Measurements from ENCODE around the gene KIFC1. TPM values are rescaled to one million over a fixed set of nuclear protein-coding genes. Genes with fewer than 3 reads are reported as not detected.
A peak's percentile ranks its signal among the peaks of the same experiment; 100 is the strongest.

KIFC1 gene
- total and polyA plus RNA-seq, 9 of the 15 experiments (the other 6 are each of a cell fraction or from before 2014, with no cell fraction given), result 1.3 to 95.2 (median 76.9) TPM

DNA sequence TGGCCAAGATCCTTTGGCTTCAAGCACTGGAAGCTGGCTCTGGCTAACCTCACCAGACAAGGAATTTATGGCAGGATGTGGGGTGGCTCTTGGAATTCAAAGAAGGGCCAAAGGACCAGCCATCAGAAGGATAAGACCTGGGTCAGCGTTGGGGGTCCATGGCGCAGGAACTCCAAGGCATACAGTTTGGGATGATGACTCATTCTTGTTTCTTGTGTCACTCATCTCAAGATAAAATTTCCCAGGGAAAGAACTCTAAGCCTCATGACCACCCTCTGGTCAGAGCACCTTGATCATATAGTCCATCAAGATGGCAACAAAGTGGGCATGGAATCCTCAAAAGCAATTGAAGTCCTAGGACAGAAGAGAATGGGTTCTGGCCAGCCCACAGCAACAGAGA is 67.6 kb downstream of the KIFC1 start:
- DNase-seq (ENCODE audit: extremely low read depth in 1 of 4, low spot score in 3 of 4) (peak in 1 of 4 experiments; percentile 9), FAIRE-seq (no peak), ATAC-seq (no peak)
- ChIA-PET POLR2A (interaction anchor here (0.5 to 1.3 kb wide), 8 partner anchors 8 to 188 kb away, joined by 3 to 8 read pairs (median 3); partner anchors contain the start of genes RPS18 and VPS52), CTCF (ENCODE audit: low intra/inter-chr PET ratio) (no interaction called here)
- no TSS peak for BruUV-seq (replicated peaks)
- no peaks in the 10 kb centered on the region for H3K9me3 ChIP-seq (replicated peaks; ENCODE audit: control insufficient read depth, insufficient read depth, low read depth, low read length)
- H3K27ac ChIP-seq (ENCODE audit: extremely low read depth, low read depth, low read length), result no peak overlapping the region
- H3K9ac ChIP-seq (ENCODE audit: insufficient read depth in 1 of 2, low read depth in 2 of 2, low read length in 2 of 2), result no peak overlapping the region
- H3K4me3 ChIP-seq, result no peak overlapping the region
- 17% methylated on average over 2 of the region's 2 CpGs for WGBS (ENCODE audit: insufficient coverage, low coverage, missing lambda C conversion rate)
- peaks cover 14 to 16% of the 10 kb centered on the region in 2 experiments; a peak in 4 of 5 replicates for H3K4me1 ChIP-seq (replicated peaks in 1 of 2; ENCODE audit: control insufficient read depth in 2 of 2, insufficient read depth in 2 of 2, low read length in 2 of 2)
- H3K27me3 ChIP-seq (ENCODE audit: control insufficient read depth in 2 of 2, insufficient read depth in 2 of 2, low read length in 2 of 2), result no peaks in the 10 kb centered on the region
- H3K36me3 ChIP-seq (ENCODE audit: control insufficient read depth, insufficient read depth, low read length), result peaks cover 27% of the 10 kb centered on the region
- intact Hi-C loops (cut with micrococcal nuclease) (no loop called here), in situ Hi-C loops (cut with MboI) (no loop called here)
- no peak overlapping the region for H3K4me2 ChIP-seq (ENCODE audit: insufficient read depth, low read length)
- H3K9me1 ChIP-seq (ENCODE audit: control insufficient read depth, insufficient read depth, low read length), result no peaks in the 10 kb centered on the region
- no peaks in the 10 kb centered on the region for H4K20me1 ChIP-seq (replicated peaks; ENCODE audit: control insufficient read depth, insufficient read depth, low read length)
- H2AFZ ChIP-seq (ENCODE audit: low read depth, low read length), result no peak overlapping the region
- H3K79me2 ChIP-seq (ENCODE audit: control insufficient read depth, insufficient read depth, low read length), result peaks cover 19% of the 10 kb centered on the region
- TF ChIP-seq LCOR (CRISPR knock-in tag; IDR thresholded peaks at IDR 0.05) (0 out of 2 replicates have a peak, but pooled peaks have one; percentile 47), DPF2 (IDR thresholded peaks at IDR 0.05) (peak; percentile 27; the same call in 1 of the 2 replicates), HNRNPK (IDR thresholded peaks at IDR 0.05; ENCODE audit: low read depth, low read length, poor library complexity, severe bottlenecking) (no peak), FOXJ2 (tag; IDR thresholded peaks at IDR 0.05) (no peak), JUN (IDR thresholded peaks at IDR 0.05; ENCODE audit: borderline replicate concordance, low read depth, low read length) (0 out of 2 replicates have a peak, but pooled peaks have one; percentile 39), JUN (CRISPR knock-in tag; IDR thresholded peaks at IDR 0.05; ENCODE audit: borderline replicate concordance) (no peak), THRAP3 (IDR thresholded peaks at IDR 0.05; ENCODE audit: borderline replicate concordance) (no peak), FOXM1 (IDR thresholded peaks at IDR 0.05; ENCODE audit: low read depth) (no peak), FOXM1 (CRISPR knock-in tag; IDR thresholded peaks at IDR 0.05; ENCODE audit: low read depth) (no peak)
- TF ChIP-seq, protein P1, sequence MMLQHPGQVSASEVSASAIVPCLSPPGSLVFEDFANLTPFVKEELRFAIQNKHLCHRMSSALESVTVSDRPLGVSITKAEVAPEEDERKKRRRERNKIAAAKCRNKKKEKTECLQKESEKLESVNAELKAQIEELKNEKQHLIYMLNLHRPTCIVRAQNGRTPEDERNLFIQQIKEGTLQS (IDR thresholded peaks at IDR 0.05), result peak; percentile 90
- TF ChIP-seq, protein P1 (CRISPR knock-in tag; conservative IDR thresholded peaks at IDR 0.05), result no peak
- TF ChIP-seq, protein P2, sequence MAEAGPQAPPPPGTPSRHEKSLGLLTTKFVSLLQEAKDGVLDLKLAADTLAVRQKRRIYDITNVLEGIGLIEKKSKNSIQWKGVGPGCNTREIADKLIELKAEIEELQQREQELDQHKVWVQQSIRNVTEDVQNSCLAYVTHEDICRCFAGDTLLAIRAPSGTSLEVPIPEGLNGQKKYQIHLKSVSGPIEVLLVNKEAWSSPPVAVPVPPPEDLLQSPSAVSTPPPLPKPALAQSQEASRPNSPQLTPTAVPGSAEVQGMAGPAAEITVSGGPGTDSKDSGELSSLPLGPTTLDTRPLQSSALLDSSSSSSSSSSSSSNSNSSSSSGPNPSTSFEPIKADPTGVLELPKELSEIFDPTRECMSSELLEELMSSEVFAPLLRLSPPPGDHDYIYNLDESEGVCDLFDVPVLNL (CRISPR knock-in tag; IDR thresholded peaks at IDR 0.05; ENCODE audit: low read depth), result no peak
- TF ChIP-seq, protein P3, sequence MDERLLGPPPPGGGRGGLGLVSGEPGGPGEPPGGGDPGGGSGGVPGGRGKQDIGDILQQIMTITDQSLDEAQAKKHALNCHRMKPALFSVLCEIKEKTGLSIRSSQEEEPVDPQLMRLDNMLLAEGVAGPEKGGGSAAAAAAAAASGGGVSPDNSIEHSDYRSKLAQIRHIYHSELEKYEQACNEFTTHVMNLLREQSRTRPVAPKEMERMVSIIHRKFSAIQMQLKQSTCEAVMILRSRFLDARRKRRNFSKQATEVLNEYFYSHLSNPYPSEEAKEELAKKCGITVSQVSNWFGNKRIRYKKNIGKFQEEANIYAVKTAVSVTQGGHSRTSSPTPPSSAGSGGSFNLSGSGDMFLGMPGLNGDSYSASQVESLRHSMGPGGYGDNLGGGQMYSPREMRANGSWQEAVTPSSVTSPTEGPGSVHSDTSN (CRISPR knock-in tag; IDR thresholded peaks at IDR 0.05; ENCODE audit: low read depth), result no peak
- TF ChIP-seq, protein P3 (tag; conservative IDR thresholded peaks at IDR 0.05; ENCODE audit: low read depth), result peak; percentile 24; the same call in 1 of the 2 replicates
- TF ChIP-seq, protein P4, sequence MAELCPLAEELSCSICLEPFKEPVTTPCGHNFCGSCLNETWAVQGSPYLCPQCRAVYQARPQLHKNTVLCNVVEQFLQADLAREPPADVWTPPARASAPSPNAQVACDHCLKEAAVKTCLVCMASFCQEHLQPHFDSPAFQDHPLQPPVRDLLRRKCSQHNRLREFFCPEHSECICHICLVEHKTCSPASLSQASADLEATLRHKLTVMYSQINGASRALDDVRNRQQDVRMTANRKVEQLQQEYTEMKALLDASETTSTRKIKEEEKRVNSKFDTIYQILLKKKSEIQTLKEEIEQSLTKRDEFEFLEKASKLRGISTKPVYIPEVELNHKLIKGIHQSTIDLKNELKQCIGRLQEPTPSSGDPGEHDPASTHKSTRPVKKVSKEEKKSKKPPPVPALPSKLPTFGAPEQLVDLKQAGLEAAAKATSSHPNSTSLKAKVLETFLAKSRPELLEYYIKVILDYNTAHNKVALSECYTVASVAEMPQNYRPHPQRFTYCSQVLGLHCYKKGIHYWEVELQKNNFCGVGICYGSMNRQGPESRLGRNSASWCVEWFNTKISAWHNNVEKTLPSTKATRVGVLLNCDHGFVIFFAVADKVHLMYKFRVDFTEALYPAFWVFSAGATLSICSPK (IDR thresholded peaks at IDR 0.05; ENCODE audit: borderline replicate concordance), result no peak
